Activated CD4-positive, alpha-beta T cell treated with anti-CD3 and anti-CD28 coated beads, Interleukin-2, amount 50 U/mL, for 16 hours (primary cell): ENCODE measurements around the gene PIKFYVE.
A peak's percentile ranks its signal among the peaks of the same experiment; 100 is the strongest.
"Not testable (repeated sequence)": the region's sequence is repeated elsewhere in the genome, so short reads cannot be mapped to it uniquely, and the experiment has no call there.

Experiments used
- DNase-seq: peaks from one replicate; pipeline ENCODE4 v3.0.0-alpha.2; 2020

The PIKFYVE gene

DNA sequence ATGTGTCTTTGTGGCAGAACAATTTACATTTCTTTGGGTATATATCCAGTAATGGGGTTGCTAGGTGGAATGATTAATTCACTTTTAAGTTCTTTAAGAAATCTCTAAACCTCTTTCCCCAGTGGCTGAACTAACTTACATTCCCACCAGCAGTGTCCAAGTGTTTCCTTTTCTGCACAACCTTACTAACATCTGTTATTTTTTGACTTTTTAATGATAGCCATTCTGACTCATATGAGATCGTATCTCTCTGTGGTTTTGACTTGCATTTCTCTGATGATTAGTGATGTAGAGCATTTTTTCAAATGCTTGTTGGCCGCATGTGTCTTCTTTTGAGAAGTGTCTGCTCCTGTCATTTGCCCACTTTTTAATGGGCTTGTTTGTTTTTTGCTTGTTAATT, 97.4 kb downstream of the PIKFYVE start:
- peak; percentile 48 for DNase-seq

DNA sequence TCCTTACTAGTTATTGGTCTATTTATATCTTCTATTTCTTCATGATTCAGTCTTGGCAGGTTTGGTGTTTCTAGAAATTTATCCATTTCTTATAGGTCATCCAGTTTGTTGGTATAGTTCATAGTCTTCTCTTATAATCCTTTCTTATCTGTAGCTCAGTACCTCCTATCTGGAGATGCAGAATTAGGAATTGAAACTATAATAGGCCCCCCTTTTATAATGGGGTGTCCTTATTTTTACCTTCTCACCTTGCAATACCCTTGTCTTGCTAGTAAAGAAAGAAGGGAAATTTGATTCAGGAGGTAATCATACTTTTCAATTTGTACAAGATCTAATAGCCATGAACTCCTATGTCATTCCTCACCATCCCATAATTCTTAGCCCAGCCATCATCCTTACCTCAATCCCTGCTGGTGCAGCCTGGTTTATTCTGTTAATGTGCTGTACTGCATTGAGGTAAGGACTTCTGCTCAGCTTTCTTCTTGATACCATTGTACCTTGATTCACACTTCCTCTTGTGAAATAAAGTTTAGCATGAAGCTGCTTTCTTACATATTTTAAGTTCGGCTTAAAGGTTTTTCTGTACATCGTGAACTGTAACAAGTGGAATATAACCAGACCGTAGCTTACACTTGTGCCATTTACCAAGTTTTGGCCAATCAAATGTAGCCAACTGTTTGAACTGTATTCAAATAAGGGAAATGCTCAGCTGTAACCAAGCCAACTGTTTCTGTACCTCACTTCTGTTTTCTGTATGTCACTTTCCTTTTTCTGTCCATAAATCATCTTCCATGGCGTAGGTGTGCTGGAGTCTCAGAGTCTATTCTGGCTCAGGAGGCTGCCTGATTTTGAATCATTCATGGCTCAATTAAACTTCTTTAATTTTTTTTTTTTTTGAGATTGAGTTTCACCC, 100.4 kb downstream of the PIKFYVE start:
- DNase-seq: no peak

DNA sequence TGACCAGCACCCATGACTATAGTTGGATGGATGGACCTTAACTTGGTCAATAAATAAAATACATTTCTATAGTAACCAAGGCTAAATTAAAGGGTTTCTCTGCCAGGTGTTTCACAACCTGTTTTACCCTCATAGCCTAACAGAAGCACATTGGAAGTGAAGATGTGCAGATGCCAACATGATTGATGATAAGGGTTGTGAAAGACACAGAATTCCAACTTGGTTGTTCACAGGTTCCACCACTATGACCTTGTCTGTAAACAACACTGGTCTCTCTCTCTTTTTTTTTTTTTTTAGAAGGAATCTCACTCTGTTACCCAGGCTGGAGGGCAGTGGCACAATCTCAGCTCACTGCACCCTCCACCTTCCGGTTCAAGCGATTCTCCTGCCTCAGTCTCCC, 103.0 kb downstream of the PIKFYVE start:
- no peak for DNase-seq

DNA sequence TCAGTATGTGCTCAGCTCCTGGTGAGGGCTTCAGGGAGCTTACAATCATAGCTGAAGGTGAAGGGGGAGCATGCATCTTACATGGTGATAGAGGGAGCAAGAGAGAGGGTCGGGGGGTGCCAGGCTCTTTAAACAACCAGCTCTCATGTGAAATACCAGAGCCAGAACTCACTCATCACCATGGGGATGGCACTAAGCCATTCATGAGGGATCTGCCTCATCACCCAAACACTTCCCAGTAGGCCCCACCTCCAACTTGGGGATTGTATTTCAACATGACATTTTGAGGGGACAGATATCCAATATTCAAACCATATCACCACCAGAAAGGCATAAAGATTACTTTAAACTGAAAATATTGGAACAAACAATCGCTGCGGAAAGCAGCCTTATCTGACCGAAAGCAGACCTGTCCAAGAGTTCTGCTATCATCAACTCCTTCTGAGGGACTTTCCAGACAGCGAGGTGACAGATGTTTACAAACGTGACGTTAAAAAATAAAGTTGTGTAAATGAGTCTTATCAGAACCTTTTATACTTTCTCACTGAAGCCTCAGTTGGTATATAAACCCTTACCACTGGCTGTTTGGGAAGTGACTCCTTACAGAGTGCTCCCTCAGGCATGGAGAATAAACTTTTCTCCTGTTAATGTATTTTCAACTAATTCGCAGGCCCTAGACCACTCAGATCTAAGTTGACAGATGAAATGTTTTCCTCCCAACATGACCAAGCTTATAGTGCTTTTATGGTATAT, 105.0 kb downstream of the PIKFYVE start:
- DNase-seq: no peak

DNA sequence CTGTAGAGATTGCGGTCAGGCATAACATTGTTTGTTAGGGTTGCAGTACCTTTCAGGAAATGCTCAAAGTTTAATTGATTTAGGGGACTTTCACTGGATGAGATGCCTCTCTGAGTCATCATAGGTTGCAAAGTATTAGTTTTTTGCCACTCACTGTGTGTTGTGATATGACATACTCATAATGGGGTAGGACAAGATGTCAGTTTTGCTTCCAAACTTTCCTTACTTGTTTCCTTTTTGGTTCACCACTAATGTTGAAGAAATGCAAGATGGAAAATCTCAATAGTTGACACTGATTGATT, 105.5 kb downstream of the PIKFYVE start:
- no peak for DNase-seq

DNA sequence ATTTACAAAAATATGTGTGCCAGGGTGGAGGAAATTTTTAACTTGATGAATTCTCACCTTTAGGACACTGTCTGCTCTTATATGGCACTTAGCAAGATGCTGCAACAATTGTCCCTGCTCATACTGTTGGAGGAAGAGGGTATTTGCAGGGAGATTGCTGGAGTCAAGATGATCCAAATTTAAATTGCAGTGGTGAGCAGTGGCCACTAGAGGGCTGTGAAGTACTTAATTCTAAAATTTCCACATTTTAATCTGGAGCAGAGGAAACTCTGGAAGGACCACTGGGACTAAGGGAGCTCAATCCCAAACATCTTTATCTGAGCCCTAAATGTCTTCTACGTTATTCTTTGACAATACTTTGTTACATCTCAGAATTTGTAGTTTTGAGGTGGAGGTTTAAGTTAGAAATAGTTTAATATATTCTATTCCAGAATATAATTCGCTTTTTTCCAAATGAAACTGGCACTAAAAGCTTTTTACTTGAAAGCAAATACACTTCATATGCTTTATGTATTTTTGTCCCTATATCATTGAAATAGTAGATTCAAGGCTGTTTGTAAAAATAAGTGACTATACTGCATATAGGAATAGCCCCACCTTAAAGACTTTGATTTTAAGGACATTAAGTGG, 107.5 kb downstream of the PIKFYVE start:
- DNase-seq: peak; percentile 36

DNA sequence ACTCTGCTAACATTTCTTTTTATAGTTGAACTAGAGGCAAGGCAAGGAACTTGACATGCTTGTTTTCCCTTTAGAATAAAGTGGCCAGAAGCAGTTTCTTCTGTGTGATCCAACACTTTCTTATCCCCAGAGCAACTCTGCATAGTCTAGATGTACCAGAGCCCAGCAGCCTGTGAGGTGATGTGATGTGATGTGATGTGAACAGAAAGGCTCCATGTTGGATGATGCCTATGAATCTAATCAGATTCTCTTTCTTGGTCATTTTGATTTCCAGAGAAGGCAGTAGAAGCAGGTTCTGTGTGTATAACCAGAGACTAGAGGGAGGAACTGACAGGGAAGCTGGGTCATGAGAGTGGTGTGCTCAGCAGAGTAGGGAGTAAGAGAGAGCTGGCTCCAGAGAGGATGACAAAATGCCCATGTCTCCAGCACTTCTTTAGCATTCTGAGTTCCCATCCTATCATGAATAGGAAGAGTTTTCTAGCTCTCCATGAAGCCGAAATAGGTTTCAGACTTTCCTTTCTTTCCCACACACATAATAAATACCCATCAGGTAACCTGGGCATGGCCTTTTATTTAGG, 109.5 kb downstream of the PIKFYVE start:
- DNase-seq: no peak

DNA sequence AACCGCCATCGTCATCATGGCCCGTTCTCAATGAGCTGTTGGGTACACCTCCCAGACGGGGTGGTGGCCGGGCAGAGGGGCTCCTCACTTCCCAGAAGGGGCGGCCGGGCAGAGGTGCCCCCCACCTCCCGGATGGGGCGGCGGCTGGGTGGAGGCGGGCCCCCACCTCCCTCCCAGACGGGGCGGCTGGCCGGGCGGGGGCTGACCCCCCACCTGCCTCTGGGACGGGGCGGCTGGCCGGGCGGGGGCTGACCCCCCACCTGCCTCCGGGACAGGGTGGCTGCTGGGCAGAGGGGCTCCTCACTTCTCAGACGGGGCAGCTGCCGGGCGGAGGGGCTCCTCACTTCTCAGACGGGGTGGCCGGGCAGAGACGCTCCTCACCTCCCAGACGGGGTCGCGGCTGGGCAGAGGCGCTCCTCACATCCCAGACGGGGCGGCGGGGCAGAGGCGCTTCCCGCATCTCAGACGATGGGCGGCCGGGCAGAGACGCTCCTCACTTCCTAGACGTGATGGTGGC, 111.3 kb downstream of the PIKFYVE start:
- DNase-seq: not testable (repeated sequence)

DNA sequence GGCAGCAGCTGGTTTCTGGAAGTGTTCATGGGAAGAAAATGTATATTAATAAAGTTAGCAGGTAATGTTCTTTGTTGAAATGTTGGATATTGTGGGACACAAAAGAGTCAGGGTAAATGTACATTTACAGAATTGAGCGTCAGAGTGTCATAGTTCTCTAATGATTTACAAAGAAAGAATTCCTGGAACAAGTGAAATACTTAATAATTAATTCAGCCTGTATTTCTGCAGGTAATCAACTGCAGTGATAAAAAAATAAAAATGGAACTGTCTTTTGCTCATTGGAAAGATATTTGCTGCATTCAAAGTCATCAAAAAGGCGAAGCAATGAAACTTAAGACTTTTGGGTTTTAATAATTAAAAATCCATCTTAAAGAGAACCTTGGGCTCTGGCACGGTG, 113.1 kb downstream of the PIKFYVE start:
- DNase-seq: no peak

DNA sequence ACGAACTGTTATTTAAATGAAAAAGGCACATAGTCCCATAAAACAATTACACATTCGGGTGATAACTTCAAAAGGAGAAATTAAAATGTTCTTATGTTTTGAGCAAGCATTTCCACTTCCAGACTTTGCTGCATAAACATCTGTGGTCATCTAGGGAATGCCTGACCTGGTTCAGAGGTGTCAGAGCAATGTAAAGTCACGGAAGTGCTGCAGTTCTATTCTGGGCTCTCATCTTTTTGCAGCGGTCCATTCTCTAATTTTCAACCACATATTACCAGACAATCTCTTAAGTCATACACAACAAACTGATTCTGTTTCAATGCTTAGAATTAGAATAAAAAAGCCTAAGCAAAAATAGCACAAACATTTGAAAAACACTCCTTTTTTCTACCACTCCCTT, 118.6 kb downstream of the PIKFYVE start:
- DNase-seq: no peak

DNA sequence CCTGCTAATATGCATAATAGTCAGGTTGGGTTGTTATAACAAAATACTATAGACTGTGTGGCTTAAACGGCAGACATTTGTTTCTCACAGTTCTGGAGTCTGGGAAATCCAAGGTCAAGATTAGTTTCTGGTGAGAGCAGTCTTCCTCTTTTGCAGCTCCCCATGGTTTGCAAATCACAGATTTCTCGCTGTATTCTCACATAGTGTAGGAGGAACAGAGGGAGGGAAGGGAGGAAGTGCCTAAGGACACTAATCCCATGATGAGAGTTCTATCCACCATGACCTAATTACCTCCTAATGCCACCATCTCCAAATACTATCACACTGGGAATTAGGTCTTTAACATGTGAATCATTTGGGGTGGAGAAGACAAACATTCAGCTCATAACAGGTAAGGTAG, 120.5 kb downstream of the PIKFYVE start:
- DNase-seq: no peak

DNA sequence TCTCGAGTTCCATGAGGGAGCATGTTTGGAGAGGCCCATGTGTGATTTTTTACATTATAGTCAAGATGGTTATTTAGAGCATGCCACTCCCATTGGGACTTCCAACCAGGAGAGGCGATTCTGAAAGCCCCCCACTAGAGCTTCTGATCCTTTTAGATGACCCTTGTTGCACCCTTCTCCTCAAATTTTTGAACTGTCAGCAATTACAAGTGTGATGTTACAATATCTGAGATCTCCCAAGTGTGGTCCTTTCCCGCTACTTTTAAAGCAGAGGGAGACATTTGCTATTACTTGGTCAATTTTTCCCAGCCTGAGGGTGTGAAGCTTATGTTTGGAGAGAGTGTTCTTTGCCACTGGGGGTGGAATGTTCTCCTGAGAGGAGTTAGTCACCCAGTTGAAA, 123.9 kb downstream of the PIKFYVE start:
- no peak for DNase-seq

DNA sequence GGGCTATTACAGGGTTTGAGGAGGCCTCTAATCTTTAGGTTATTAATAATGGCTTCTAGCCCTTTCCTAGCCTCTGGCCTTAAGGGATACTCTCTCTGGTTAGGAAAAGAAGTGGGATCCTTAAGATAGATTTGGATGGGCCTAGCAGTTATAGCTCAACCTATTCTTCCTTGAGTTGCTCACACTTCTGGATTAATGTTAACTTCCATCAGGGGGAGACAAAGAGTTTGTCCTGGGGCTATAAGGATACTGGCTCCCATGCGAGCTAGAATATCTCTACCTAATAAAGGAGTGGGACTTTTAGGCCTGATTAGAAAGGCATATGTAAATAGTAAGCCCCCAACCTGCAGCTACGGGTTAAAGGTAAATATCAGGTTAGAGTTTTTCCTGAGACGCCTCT, 126.2 kb downstream of the PIKFYVE start:
- DNase-seq: no peak

DNA sequence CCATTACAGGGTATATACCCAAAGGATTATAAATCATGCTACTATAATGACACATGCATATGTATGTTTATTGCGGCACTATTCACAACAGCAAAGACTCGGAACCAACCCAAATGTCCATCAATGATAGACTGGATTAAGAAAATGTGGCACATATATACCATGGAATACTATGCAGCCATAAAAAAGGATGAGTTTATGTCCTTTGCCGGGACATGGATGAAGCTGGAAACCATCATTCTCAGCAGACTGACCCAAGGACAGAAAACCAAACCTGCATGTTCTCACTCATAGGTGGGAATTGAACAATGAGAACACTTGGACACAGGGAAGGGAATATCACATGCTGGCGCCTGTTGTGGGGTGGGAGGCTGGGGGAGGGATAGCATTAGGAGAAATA, 130.7 kb downstream of the PIKFYVE start:
- not testable (repeated sequence) for DNase-seq

DNA sequence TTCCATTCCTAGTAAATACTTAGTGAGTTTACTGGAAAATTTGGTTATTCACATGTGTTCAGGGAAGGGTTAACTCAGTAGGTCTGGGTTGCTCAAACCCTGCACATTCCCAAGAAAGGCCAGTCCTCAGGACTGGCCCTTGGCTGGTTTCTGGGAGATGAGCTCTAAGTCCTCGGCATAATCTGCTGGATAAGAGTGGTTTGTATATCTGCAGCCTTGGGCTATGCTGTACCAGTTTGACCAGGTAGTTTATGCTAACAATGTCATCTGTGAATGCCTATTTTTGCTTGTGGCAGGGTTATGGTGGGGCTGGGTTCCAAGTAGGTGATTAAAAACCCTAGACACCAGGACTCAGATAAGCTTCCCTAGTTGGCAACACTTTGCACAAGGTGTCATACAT, 133.1 kb downstream of the PIKFYVE start:
- DNase-seq: no peak

DNA sequence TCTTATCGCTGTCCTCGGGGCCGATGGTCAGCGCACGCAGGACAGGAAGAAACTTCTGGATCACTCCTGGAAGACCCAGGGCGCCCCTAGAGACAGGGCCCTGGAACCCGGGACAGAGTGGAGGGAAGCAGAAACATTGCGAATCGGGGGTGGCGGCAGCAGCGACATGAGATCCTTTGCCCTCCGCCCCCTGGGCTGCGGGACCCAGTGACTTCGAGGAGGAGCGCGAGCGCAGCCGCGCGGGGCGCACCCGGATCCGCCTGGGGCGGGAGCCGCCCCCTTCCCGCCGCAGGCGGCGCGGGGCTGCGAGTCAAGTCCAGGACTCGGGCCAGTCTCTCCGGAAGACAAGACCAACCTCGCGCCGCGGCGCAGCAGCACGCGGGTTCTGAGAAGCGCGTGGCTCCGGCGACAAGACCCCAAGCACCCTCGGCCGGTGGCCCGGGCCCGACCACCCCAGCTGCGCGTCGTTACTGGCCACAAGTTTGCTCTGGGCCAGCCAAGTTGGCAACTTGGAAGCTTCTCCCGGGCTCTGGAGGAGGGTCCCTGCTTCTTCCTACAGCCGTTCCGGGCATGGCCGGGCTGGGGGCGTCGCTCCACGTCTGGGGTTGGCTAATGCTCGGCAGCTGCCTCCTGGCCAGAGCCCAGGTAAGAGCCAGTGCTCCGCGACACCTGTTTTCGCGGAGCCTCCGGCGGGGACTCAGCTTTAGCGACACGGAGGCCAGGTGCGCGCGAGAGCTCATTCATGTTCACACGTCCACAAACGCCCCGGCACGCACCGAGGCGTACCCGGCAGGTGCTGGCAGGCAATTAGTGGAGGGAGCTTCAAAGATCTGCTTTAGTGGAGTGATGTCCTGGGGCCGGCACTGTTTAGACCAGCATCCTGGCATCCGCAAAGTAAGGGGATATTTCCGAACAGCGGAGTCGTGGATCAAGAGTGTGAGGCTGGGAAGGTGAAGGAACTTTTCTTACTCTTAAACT, 140.7 kb downstream of the PIKFYVE start, which contains the start of gene PTH2R:
TSS of gene PTH2R (plus strand) at position 319 of the 978 bp plus-strand sequence. CDS start at position 571, 252 bp downstream.
- no peak for DNase-seq

DNA sequence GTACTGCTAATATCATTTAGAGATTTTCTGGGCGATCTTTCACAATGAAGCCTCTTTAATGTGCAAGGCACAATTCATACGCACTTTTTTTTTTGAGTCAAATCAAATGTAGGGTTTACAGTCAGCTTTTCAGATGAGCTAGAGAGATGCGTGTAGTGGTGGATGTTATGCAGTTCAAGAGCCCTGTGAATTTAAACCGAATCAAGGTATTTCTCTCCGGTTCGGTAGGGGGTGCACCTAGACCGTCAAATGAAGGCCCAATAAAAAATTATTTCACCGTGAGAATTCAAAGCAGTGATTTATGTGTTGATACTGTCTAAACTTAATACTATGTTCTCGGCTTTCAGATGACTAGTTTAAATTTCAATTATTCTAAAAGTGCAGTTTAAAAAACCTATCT, 141.6 kb downstream of the PIKFYVE start:
- DNase-seq: peak; percentile 30
